HCT116 (cell line): ENCODE data around the gene KCNQ1OT1. TPM values are rescaled to one million over a fixed set of nuclear protein-coding genes. Genes with fewer than 3 reads are reported as not detected.

ENCODE experiments used
- ATAC-seq: fragments of 200-7000 bp; cut with Tn5 transposase; 2 replicates; pipeline ENCODE4 v1.9.1; 2020; ENCODE audit warnings: mild to moderate bottlenecking, moderate library complexity
- BruUV-seq: library from RNA; stranded (reverse); fragments of 400-500 nt; replicated peaks from 2 replicates; lab custom pipeline; 2021; lab: Mats Ljungman, UMichigan
- CTCF ChIA-PET: fragments of 300-600 bp; sonication (Branson Sonifier 250); formaldehyde crosslinking; loops from one replicate; lab custom pipeline; 2021; ENCODE audit warnings: antibody characterized with exemption; lab: Charles Lee
- POLR2A ChIA-PET: fragments of 300-600, 350-600 bp; sonication (Branson Sonifier 250); formaldehyde crosslinking; loops from one replicate; lab custom pipeline; 2021; ENCODE audit warnings: antibody characterized with exemption; lab: Charles Lee
- RAD21 ChIA-PET, 2 experiments: fragments of 300-600 bp; sonication (Branson Sonifier 250); formaldehyde crosslinking; loops; one replicate each; lab custom pipeline; 2023; ENCODE audit warnings: low total read pairs in 2 of 2; ENCODE audit not compliant: uncharacterized antibody in 2 of 2, unreplicated experiment in 2 of 2, low non-redundant PET in 1 of 2; lab: Charles Lee
- DNase-seq: peaks from one replicate; pipeline ENCODE4 v3.0.0-alpha.2; 2010; ENCODE audit warnings: low read depth, low spot score
- H2AFZ ChIP-seq: fragments of 200-600 bp; shearing (Covaris generic), sonication (generic); 2 replicates; pipeline ENCODE4 v1.6.1; 2017; ENCODE audit warnings: low read depth, mixed run types, mixed read lengths, antibody characterized with exemption, low read length; ENCODE audit not compliant: poor library complexity, severe bottlenecking
- H3K27ac ChIP-seq: 2 replicates; pipeline ENCODE4 v1.5.1; 2012; ENCODE audit warnings: low read depth, low read length
- H3K27me3 ChIP-seq: fragments of 200-600 bp; sonication (generic); 2 replicates; pipeline ENCODE4 v1.6.1; 2016; ENCODE audit warnings: mixed run types, low read length, mixed read lengths; ENCODE audit not compliant: insufficient read depth
- H3K36me3 ChIP-seq, 2 experiments: fragments of 200-500 bp in 1 of 2; fragments of 200-600 bp in 1 of 2; sonication (Bioruptor generic) in 1 of 2; sonication (generic) in 1 of 2; 2 replicates each; pipeline versions ENCODE4 v1.5.1 to v1.6.1; 2014 to 2016; ENCODE audit warnings: low read length in 2 of 2, inconsistent platforms in 1 of 2, mixed read lengths in 1 of 2, mixed run types in 1 of 2; ENCODE audit not compliant: insufficient read depth in 2 of 2, control insufficient read depth in 1 of 2
- H3K4me1 ChIP-seq, 2 experiments: fragments of 200-600 bp in 1 of 2; sonication (generic) in 1 of 2; 2 replicates each; pipeline versions ENCODE4 v1.5.1 to v1.6.1; 2012 to 2017; ENCODE audit warnings: low read length in 2 of 2, inconsistent platforms in 1 of 2, mild to moderate bottlenecking in 1 of 2, mixed read lengths in 1 of 2, mixed run types in 1 of 2, moderate library complexity in 1 of 2; ENCODE audit not compliant: insufficient read depth in 2 of 2, control insufficient read depth in 1 of 2
- H3K4me2 ChIP-seq: fragments of 200-600 bp; sonication (generic); 2 replicates; pipeline ENCODE4 v1.6.1; 2017; ENCODE audit warnings: mixed run types, low read length, mixed read lengths
- H3K4me3 ChIP-seq, 2 experiments: fragments of 200-600 bp in 1 of 2; sonication (generic) in 1 of 2; replicated peaks in 1 of 2; 2 replicates each; pipeline ENCODE4 v1.5.1; 2011 to 2016; ENCODE audit warnings: low read length in 2 of 2, control low read depth in 1 of 2, low read depth in 1 of 2, mild to moderate bottlenecking in 1 of 2, mixed read lengths in 1 of 2, mixed run types in 1 of 2
- H3K79me2 ChIP-seq: fragments of 200-600 bp; sonication (generic); 2 replicates; pipeline ENCODE4 v1.6.1; 2017; ENCODE audit warnings: mild to moderate bottlenecking, mixed run types, low read length, moderate library complexity, mixed read lengths; ENCODE audit not compliant: insufficient read depth
- H3K9ac ChIP-seq: fragments of 200-600 bp; sonication (generic); 2 replicates; pipeline ENCODE4 v1.6.1; 2016; ENCODE audit warnings: low read length, mixed read lengths
- H3K9me2 ChIP-seq: fragments of 200-600 bp; sonication (generic), shearing (Covaris generic); 2 replicates; pipeline ENCODE4 v1.6.1; 2017; ENCODE audit warnings: mixed run types, mild to moderate bottlenecking, moderate library complexity; ENCODE audit not compliant: insufficient read depth
- H3K9me3 ChIP-seq, 2 experiments: fragments of 200-500 bp in 1 of 2; fragments of 200-600 bp in 1 of 2; sonication (Bioruptor generic) in 1 of 2; sonication (generic) in 1 of 2; 2 replicates each; pipeline ENCODE4 v1.6.1; 2014 to 2017; ENCODE audit warnings: low read length in 2 of 2, mixed read lengths in 2 of 2, inconsistent platforms in 1 of 2, low read depth in 1 of 2, mild to moderate bottlenecking in 1 of 2, mixed run types in 1 of 2, moderate library complexity in 1 of 2; ENCODE audit not compliant: control insufficient read depth in 1 of 2, insufficient read depth in 1 of 2
- H4K20me1 ChIP-seq: fragments of 200-600 bp; sonication (generic), shearing (Covaris generic); 2 replicates; pipeline ENCODE4 v1.6.1; 2017; ENCODE audit warnings: mixed run types, mild to moderate bottlenecking, moderate library complexity; ENCODE audit not compliant: insufficient read depth
- CEBPB ChIP-seq: IDR thresholded peaks from 2 replicates; pipeline ENCODE4 v1.6.1; 2012; ENCODE audit warnings: low read depth
- EGR1 ChIP-seq: IDR thresholded peaks from 2 replicates; pipeline ENCODE4 v1.6.1; 2012; ENCODE audit warnings: low read depth
- ELF1 ChIP-seq: IDR thresholded peaks from 2 replicates; pipeline ENCODE4 v1.6.1; 2012; ENCODE audit warnings: low read depth, borderline replicate concordance
- EZH2 ChIP-seq: fragments of 200-600 bp; sonication (generic); IDR thresholded peaks from 2 replicates; pipeline ENCODE4 v1.6.1; 2017; ENCODE audit warnings: antibody characterized with exemption, mixed run types
- EZH2phosphoT487 ChIP-seq: fragments of 200-600 bp; IDR thresholded peaks from 2 replicates; pipeline ENCODE4 v1.6.1; 2018; ENCODE audit warnings: antibody characterized with exemption, borderline replicate concordance
- JUND ChIP-seq: IDR thresholded peaks from 2 replicates; pipeline ENCODE4 v1.6.1; 2012
- MAX ChIP-seq: IDR thresholded peaks from 2 replicates; pipeline ENCODE4 v1.6.1; 2012
- POLR2A ChIP-seq: IDR thresholded peaks from 2 replicates; pipeline ENCODE4 v1.7.0; 2011; ENCODE audit warnings: borderline replicate concordance; ENCODE audit not compliant: insufficient read depth, insufficient read length; ENCODE audit errors: extremely low read depth
- RAD21 ChIP-seq: IDR thresholded peaks from 2 replicates; pipeline ENCODE4 v1.6.1; 2012; ENCODE audit warnings: low read depth, mild to moderate bottlenecking
- SIN3A ChIP-seq: IDR thresholded peaks from 2 replicates; pipeline ENCODE4 v1.6.1; 2012; ENCODE audit warnings: low read depth
- SP1 ChIP-seq: IDR thresholded peaks from 2 replicates; pipeline ENCODE4 v1.6.1; 2012; ENCODE audit warnings: low read depth
- TCF7L2 ChIP-seq: IDR thresholded peaks from 2 replicates; pipeline ENCODE4 v1.7.0; 2011; ENCODE audit warnings: borderline replicate concordance, inconsistent platforms; ENCODE audit not compliant: insufficient read depth, insufficient read length; ENCODE audit errors: extremely low read depth
- ZBTB33 ChIP-seq: IDR thresholded peaks from 2 replicates; pipeline ENCODE4 v1.6.1; 2011; ENCODE audit warnings: mild to moderate bottlenecking, low read length, moderate library complexity; ENCODE audit not compliant: insufficient replicate concordance; ENCODE audit errors: extremely low read depth
- ZFX ChIP-seq: fragments of 450-650 bp; IDR thresholded peaks from 2 replicates; pipeline ENCODE4 v1.6.1; 2017
- ZNF274 ChIP-seq: fragments of 200-500 bp; sonication (Bioruptor generic); IDR thresholded peaks from 2 replicates; pipeline ENCODE4 v1.6.1; 2014; ENCODE audit warnings: mild to moderate bottlenecking, low read depth, low read length, inconsistent platforms
- intact Hi-C: fragments of 100-400 bp; cut with micrococcal nuclease; formaldehyde crosslinking; loops from 2 replicates; pipeline ENCODE4 v1.10.0; 2022
- total RNA-seq: library from RNA; stranded (reverse); gene quantifications from one replicate; pipeline ENCODE4 v1.2.1, GENCODE V29; 2021; ENCODE audit not compliant: unreplicated experiment

KCNQ1OT1 gene
- total RNA-seq, 1 experiment from 2014 or later, result 1.1 TPM

- no TSS peak for BruUV-seq
- no peak for ATAC-seq
- ChIA-PET RAD21 (no interaction called here), CTCF (no interaction called here)
- TF ChIP-seq SP1, result no peak
- TF ChIP-seq EZH2, result no peak
- TF ChIP-seq CEBPB, result no peak
- TF ChIP-seq TCF7L2, result no peak
- no peak for TF ChIP-seq RAD21
- TF ChIP-seq MAX, result no peak
- no peak for TF ChIP-seq ZFX
- no peak for TF ChIP-seq ZNF274
- TF ChIP-seq ELF1, result no peak
- TF ChIP-seq EZH2phosphoT487, result no peak
- TF ChIP-seq ZBTB33, result no peak
- no peak for TF ChIP-seq POLR2A
- TF ChIP-seq JUND, result no peak
- TF ChIP-seq EGR1, result no peak
- no peak for TF ChIP-seq SIN3A
- TF ChIP-seq, all 23 proteins: peak for 0
- no peaks in the 10 kb centered on the region for H4K20me1 ChIP-seq
- intact Hi-C loops, result no loop called here
- no peaks in the 10 kb centered on the region for H3K27me3 ChIP-seq
- no peaks in the 10 kb centered on the region for H3K36me3 ChIP-seq
- H3K9me2 ChIP-seq, result no peaks in the 10 kb centered on the region
- POLR2A ChIA-PET, result interaction anchor here (1.1 kb wide), 1 partner anchor 141 kb away, joined by 4 read pairs; no protein-coding TSS in a partner anchor
- H3K4me1 ChIP-seq, result no peaks in the 10 kb centered on the region
- H3K4me3 ChIP-seq, result no peak overlapping the region
- no peak for DNase-seq
- no peak overlapping the region for H3K27ac ChIP-seq
- no peak overlapping the region for H3K4me2 ChIP-seq
- H3K9me3 ChIP-seq, result no peaks in the 10 kb centered on the region
- no peak overlapping the region for H3K9ac ChIP-seq
- peaks cover 20% of the 10 kb centered on the region for H3K79me2 ChIP-seq
- no peak overlapping the region for H2AFZ ChIP-seq
These were observed 25.1 kb downstream of the KCNQ1OT1 start for GRCh38 chr11:2674658-2675131.
